Measurements from ENCODE around the gene KNCN. TPM values are rescaled to one million over a fixed set of nuclear protein-coding genes. Genes with fewer than 3 reads are reported as not detected.

KNCN gene
- total RNA-seq, 2 donors from 2014 or later, result not detected

DNA sequence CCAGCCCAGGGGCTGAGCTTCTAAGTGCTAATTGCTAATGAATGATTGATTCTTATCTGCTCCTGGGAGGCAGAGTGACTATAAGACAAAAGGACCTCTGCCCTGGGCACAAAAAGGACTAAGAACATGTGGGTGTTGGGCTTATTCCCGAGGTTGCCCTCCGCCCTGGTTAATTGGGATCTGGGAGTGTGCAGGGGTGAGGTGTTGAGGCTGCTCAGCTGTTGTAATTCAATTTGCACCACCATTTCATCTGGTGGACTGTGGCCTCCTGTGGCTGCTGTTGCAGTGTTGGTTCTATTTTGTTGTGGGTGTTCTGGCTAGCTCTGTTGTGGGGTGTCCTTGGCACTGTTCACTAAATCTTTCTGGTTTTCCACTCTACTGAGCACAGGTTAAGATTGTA, 13.3 kb downstream of the KNCN start:
- peaks cover 0 to 5% of the 10 kb centered on the region in 2 donors for H3K4me1 ChIP-seq
- H3K36me3 ChIP-seq, result no peaks in the 10 kb centered on the region
- TF ChIP-seq CTCF (IDR thresholded peaks at IDR 0.05), result no peak
- no peak overlapping the region for H3K27ac ChIP-seq
- H3K9me3 ChIP-seq, result no peaks in the 10 kb centered on the region
- no peak overlapping the region for H3K4me3 ChIP-seq
- no peak for DNase-seq (ENCODE audit: low spot score)
- no peaks in the 10 kb centered on the region for H3K27me3 ChIP-seq

DNA sequence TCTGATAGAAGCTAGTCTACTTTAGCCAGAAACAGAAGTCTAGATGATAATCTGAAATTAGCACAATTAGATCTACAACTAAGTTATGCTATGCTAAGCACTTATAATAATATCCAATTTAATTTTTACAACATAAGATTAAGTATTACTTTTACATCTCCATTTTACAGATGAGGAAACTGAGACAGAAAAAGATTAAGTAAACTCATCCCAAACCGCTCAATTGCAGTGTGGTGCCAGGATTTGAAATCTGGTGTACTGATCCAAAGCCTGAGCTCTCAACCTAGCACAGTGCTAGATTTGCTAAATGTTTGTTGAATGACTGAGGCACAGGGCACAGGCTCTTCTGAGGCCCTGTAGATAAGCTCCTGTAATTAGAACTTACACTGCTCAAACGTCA, 13.8 kb downstream of the KNCN start:
- no peak overlapping the region for H3K4me3 ChIP-seq
- H3K4me1 ChIP-seq, result peaks cover 0 to 6% of the 10 kb centered on the region in 2 donors
- H3K27ac ChIP-seq, result no peak overlapping the region
- no peak for TF ChIP-seq CTCF (IDR thresholded peaks at IDR 0.05)
- no peaks in the 10 kb centered on the region for H3K36me3 ChIP-seq
- DNase-seq (ENCODE audit: low spot score), result no peak
- no peaks in the 10 kb centered on the region for H3K9me3 ChIP-seq
- H3K27me3 ChIP-seq, result no peaks in the 10 kb centered on the region

- no peak for DNase-seq (ENCODE audit: low spot score)
- Histone ChIP-seq H3K4me3 (no peak overlapping the region), H3K27ac (no peak overlapping the region), H3K4me1 (peaks cover 0 to 8% of the 10 kb centered on the region in 2 donors), H3K36me3 (no peaks in the 10 kb centered on the region), H3K9me3 (no peaks in the 10 kb centered on the region), H3K27me3 (no peaks in the 10 kb centered on the region)
- TF ChIP-seq CTCF (IDR thresholded peaks at IDR 0.05), result no peak
Measured at GRCh38 chr1:46536527-46536926, 14.9 kb downstream of the KNCN start.

GRCh38 chr1:46535063-46535462, 16.4 kb downstream of the KNCN start:
- no peaks in the 10 kb centered on the region for H3K27me3 ChIP-seq
- DNase-seq (ENCODE audit: low spot score), result no peak

GRCh38 chr1:46533179-46533864, 18.1 kb downstream of the KNCN start:
- no peak for TF ChIP-seq CTCF (IDR thresholded peaks at IDR 0.05)
- Histone ChIP-seq H3K9me3 (no peaks in the 10 kb centered on the region), H3K4me1 (peaks cover 0 to 8% of the 10 kb centered on the region in 2 donors), H3K27ac (peak overlapping the region in 1 of 2 donors; percentile 23), H3K27me3 (no peaks in the 10 kb centered on the region), H3K36me3 (no peaks in the 10 kb centered on the region), H3K4me3 (peak overlapping the region; percentile 26 to 48)
- DNase-seq (ENCODE audit: low spot score), result no peak

More at GRCh38 chr1:46535063-46535462, 16.4 kb downstream of the KNCN start:
- Histone ChIP-seq H3K9me3 (no peaks in the 10 kb centered on the region), H3K4me1 (peaks cover 0 to 8% of the 10 kb centered on the region in 2 donors), H3K4me3 (no peak overlapping the region), H3K27ac (no peak overlapping the region), H3K36me3 (no peaks in the 10 kb centered on the region)
- TF ChIP-seq CTCF (IDR thresholded peaks at IDR 0.05), result peak in 1 of 2 donors; percentile 37

All from right atrium auricular region (tissue), 2 donors.